NCI-H187 treated with DMSO at 0.1 percent for 48 hours (cell line): Measurements from ENCODE around the gene SCAND1.
"Not testable (repeated sequence)": the region's sequence is repeated elsewhere in the genome, so short reads cannot be mapped to it uniquely, and the experiment has no call there.

Source experiments
- DNase-seq: peaks from one replicate; lab custom pipeline; 2025; lab: John Stamatoyannopoulos, UW

Gene SCAND1

GRCh38 chr20:35959291-35959690, 5.0 kb upstream of the SCAND1 start:
- not testable (repeated sequence) for DNase-seq

GRCh38 chr20:35956616-35957015, 2.3 kb upstream of the SCAND1 start:
- DNase-seq, result no peak

- no peak for DNase-seq
These were observed 577 bp upstream of the SCAND1 start for GRCh38 chr20:35954907-35955251.

- no peak for DNase-seq
These were observed 709 bp downstream of the SCAND1 start for GRCh38 chr20:35953387-35954199.

GRCh38 chr20:35952480-35953386, 1.6 kb downstream of the SCAND1 start:
- no peak for DNase-seq

- not testable (repeated sequence) for DNase-seq
These were observed 2.2 kb downstream of the SCAND1 start for GRCh38 chr20:35952080-35952479.

- DNase-seq, result no peak
These were observed 4.2 kb downstream of the SCAND1 start for GRCh38 chr20:35950093-35950492.

- DNase-seq, result no peak
These were observed 6.4 kb downstream of the SCAND1 start for GRCh38 chr20:35947907-35948306.

GRCh38 chr20:35947489-35947888, 6.8 kb downstream of the SCAND1 start:
- no peak for DNase-seq

GRCh38 chr20:35942243-35942642, 12.1 kb downstream of the SCAND1 start:
- DNase-seq, result no peak

- no peak for DNase-seq
These were observed 12.7 kb downstream of the SCAND1 start for GRCh38 chr20:35941620-35942019.

GRCh38 chr20:35939264-35939663, 15.0 kb downstream of the SCAND1 start:
- DNase-seq, result no peak

- DNase-seq, result no peak
These were observed 20.3 kb downstream of the SCAND1 start for GRCh38 chr20:35934050-35934449.

GRCh38 chr20:35929301-35929700, 25.0 kb downstream of the SCAND1 start:
- DNase-seq, result no peak

- no peak for DNase-seq
These were observed 33.8 kb downstream of the SCAND1 start for GRCh38 chr20:35920523-35920922.

GRCh38 chr20:35918021-35918420, 36.3 kb downstream of the SCAND1 start:
- DNase-seq, result no peak

- no peak for DNase-seq
These were observed 37.2 kb downstream of the SCAND1 start for GRCh38 chr20:35917077-35917476.

- no peak for DNase-seq
These were observed 41.4 kb downstream of the SCAND1 start for GRCh38 chr20:35912881-35913280.

GRCh38 chr20:35910254-35910653, 44.0 kb downstream of the SCAND1 start:
- DNase-seq, result no peak

GRCh38 chr20:35909796-35910195, 44.5 kb downstream of the SCAND1 start:
- DNase-seq, result no peak

GRCh38 chr20:35909176-35909575, 45.1 kb downstream of the SCAND1 start:
- DNase-seq, result no peak

GRCh38 chr20:35908007-35908406, 46.3 kb downstream of the SCAND1 start:
- no peak for DNase-seq

- no peak for DNase-seq
These were observed 47.1 kb downstream of the SCAND1 start for GRCh38 chr20:35907017-35907701.
